ENCODE data around the gene KDM7A. TPM values are rescaled to one million over a fixed set of nuclear protein-coding genes. Genes with fewer than 3 reads are reported as not detected.
A peak's percentile ranks its signal among the peaks of the same experiment; 100 is the strongest.

KDM7A gene
- total RNA-seq, 1 donor from 2014 or later, result 28.1 TPM

DNA sequence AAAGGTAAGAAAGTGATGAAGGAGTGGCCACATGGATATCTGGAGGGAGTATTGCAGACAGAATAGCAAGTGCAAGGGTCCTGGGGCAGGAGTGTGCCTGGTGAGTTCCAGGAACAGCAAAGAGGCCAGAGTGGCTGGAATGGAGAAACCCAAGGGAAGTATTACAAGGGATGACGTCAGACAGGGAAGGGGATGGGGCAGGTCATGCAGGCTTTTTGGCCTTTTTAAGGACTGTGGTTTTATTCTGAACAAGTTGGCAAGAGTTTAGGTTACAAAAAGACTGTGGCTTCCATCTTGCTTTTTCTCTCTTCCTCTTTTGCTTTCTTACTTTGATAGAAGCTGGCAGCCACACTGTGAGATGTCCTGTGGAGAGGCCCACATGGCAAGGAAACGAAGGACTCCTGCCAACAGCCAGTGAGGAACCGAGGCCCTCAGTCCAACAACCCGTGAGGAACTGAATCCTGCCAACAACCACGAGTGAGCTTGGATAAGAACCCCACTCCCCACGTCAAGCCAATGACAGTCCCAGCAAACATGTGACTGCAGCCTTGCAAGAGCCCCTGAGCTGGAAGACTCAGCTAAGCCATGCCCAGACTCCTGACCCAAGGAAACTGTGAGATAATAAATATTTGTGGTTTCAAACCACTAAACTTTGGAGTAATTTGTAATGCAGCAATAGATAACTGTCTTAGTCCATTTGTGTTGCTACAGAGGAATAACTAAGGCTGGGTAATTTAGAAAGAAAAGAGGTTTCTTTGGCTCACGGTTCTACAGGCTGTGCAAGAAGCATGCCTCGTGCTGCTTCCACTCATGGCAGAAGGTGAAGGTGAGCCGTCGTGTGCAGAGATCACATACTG is 19.8 kb upstream of the KDM7A start:
- no peak for DNase-seq (ENCODE audit: low spot score)
- peaks cover 14% of the 10 kb centered on the region for H3K9me3 Mint-ChIP-seq
- no peak overlapping the region for H3K4me3 Mint-ChIP-seq
- H3K27ac Mint-ChIP-seq, result no peak overlapping the region
- intact Hi-C loops (cut with micrococcal nuclease), result no loop called here
- peaks cover 2% of the 10 kb centered on the region for H3K27me3 Mint-ChIP-seq (ENCODE audit: insufficient read depth)
- peaks cover 8% of the 10 kb centered on the region for H3K36me3 Mint-ChIP-seq (ENCODE audit: low read depth)
- peaks cover 21% of the 10 kb centered on the region for H3K4me1 Mint-ChIP-seq (ENCODE audit: low read depth)

- peaks cover 14% of the 10 kb centered on the region for H3K9me3 Mint-ChIP-seq
- DNase-seq (ENCODE audit: low spot score), result no peak
- intact Hi-C loops (cut with micrococcal nuclease), result no loop called here
- peaks cover 7% of the 10 kb centered on the region for H3K36me3 Mint-ChIP-seq (ENCODE audit: low read depth)
- peaks cover 5% of the 10 kb centered on the region for H3K27me3 Mint-ChIP-seq (ENCODE audit: insufficient read depth)
- peaks cover 21% of the 10 kb centered on the region for H3K4me1 Mint-ChIP-seq (ENCODE audit: low read depth)
- H3K4me3 Mint-ChIP-seq, result no peak overlapping the region
- H3K27ac Mint-ChIP-seq, result no peak overlapping the region
Measured at GRCh38 chr7:140195859-140196258, 19.1 kb upstream of the KDM7A start.

DNA sequence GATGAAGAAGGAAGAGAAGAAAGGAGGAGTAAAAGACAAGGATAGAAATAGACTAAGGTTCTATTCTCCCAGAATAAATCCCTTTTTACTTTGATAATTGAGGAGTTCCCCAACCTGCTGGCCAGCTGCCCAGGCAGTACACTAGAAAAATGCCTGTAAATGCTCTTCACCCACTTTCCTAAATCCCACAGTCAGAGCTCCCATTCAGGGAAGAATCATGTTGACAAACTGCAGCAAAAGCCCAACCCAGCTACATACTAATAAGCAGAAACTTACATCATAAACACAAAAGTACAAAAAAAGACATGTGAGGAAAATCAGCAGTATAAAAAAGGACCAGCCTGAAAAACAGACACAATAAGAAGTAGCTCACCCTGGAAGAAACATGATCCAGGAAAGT is 15.8 kb upstream of the KDM7A start:
- Mint-ChIP-seq H3K4me1 (ENCODE audit: low read depth) (peaks cover 21% of the 10 kb centered on the region), H3K27ac (no peak overlapping the region), H3K9me3 (peaks cover 13% of the 10 kb centered on the region), H3K36me3 (ENCODE audit: low read depth) (peaks cover 7% of the 10 kb centered on the region), H3K27me3 (ENCODE audit: insufficient read depth) (peaks cover 8% of the 10 kb centered on the region), H3K4me3 (no peak overlapping the region)
- intact Hi-C loops (cut with micrococcal nuclease), result no loop called here
- no peak for DNase-seq (ENCODE audit: low spot score)

DNA sequence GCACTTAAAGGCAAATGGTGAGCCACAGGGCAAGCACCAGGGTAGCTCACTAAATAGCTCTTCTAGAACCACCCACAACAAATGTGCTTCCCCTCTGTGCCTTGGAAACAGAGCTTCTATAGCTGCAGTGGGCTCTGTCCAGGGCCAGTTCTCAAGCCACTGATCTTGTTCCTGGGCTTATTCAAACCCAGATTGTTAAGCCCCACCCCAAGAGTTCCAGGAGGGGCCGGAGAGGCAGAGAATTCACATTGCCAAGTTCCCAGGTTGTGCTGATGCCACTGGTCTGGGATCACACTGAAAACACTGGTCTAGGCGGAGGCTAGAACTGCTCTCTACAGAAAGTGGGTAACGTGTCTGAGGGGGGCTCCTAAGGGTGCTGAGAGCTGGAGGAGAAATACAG is 15.4 kb upstream of the KDM7A start:
- peaks cover 10% of the 10 kb centered on the region for H3K9me3 Mint-ChIP-seq
- no peak for DNase-seq (ENCODE audit: low spot score)
- H3K27me3 Mint-ChIP-seq (ENCODE audit: insufficient read depth), result peaks cover 8% of the 10 kb centered on the region
- H3K4me1 Mint-ChIP-seq (ENCODE audit: low read depth), result peaks cover 21% of the 10 kb centered on the region
- H3K4me3 Mint-ChIP-seq, result no peak overlapping the region
- intact Hi-C loops (cut with micrococcal nuclease), result no loop called here
- H3K27ac Mint-ChIP-seq, result no peak overlapping the region
- H3K36me3 Mint-ChIP-seq (ENCODE audit: low read depth), result peaks cover 7% of the 10 kb centered on the region

- no peak for DNase-seq (ENCODE audit: low spot score)
- peaks cover 14% of the 10 kb centered on the region for H3K4me1 Mint-ChIP-seq (ENCODE audit: low read depth)
- intact Hi-C loops (cut with micrococcal nuclease), result no loop called here
Measured at GRCh38 chr7:140190588-140190987, 13.8 kb upstream of the KDM7A start.

DNA sequence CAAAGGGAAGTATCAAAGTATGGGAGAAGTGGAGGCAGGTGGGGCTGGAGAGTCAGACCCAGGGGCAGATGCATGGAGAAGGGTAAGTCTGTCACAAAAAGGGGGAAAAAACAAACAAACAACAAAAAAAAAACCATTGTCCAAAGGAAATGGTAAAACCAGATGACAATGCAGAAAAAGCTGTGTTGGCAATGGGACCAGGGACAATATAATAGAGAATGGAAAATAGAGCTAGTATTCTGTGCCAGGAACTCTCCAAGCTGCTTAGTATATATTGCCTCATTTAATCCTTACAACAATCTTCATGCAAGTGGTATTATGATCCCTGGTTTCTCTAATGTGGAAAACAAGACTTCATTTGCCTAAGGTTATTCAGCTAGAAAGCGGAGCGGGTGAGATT is 13.1 kb upstream of the KDM7A start:
- no peaks in the 10 kb centered on the region for H3K36me3 Mint-ChIP-seq (ENCODE audit: low read depth)
- intact Hi-C loops (cut with micrococcal nuclease), result no loop called here
- peaks cover 16% of the 10 kb centered on the region for H3K27me3 Mint-ChIP-seq (ENCODE audit: insufficient read depth)
- H3K9me3 Mint-ChIP-seq, result no peaks in the 10 kb centered on the region
- H3K27ac Mint-ChIP-seq, result no peak overlapping the region
- DNase-seq (ENCODE audit: low spot score), result no peak
- H3K4me1 Mint-ChIP-seq (ENCODE audit: low read depth), result peaks cover 11% of the 10 kb centered on the region
- H3K4me3 Mint-ChIP-seq, result no peak overlapping the region

More at GRCh38 chr7:140190588-140190987, 13.8 kb upstream of the KDM7A start:
- Mint-ChIP-seq H3K36me3 (ENCODE audit: low read depth) (peaks cover 2% of the 10 kb centered on the region), H3K27ac (no peak overlapping the region), H3K27me3 (ENCODE audit: insufficient read depth) (peaks cover 13% of the 10 kb centered on the region), H3K9me3 (no peaks in the 10 kb centered on the region), H3K4me3 (no peak overlapping the region)

- Mint-ChIP-seq H3K9me3 (peaks cover 8% of the 10 kb centered on the region), H3K27me3 (ENCODE audit: insufficient read depth) (peaks cover 45% of the 10 kb centered on the region), H3K4me3 (no peak overlapping the region), H3K36me3 (ENCODE audit: low read depth) (peaks cover 6% of the 10 kb centered on the region), H3K4me1 (ENCODE audit: low read depth) (peaks cover 13% of the 10 kb centered on the region), H3K27ac (no peak overlapping the region)
- DNase-seq (ENCODE audit: low spot score), result no peak
- intact Hi-C loops (cut with micrococcal nuclease), result no loop called here
Measured at GRCh38 chr7:140182917-140183316, 6.1 kb upstream of the KDM7A start.

DNA sequence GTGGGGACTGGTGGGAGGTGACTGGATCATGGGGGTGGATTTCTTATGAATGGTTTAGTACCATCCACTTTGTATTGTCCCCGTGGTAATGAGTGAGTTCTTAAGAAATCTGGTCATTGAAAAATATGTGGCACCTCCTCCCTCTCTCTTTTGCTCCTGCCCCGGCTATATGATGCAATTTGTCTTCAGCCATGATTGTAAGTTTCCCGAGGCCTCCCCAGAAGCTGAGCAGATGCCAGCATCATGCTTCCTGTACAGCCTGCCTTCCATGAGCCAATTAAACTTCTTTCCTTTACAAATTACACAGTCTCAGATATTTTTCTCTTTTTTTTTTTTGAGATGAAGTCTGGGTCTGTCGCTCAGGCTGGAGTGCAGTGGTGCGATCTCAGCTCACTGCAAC is 2.6 kb upstream of the KDM7A start:
- Mint-ChIP-seq H3K4me3 (peak overlapping the region; percentile 8), H3K27me3 (ENCODE audit: insufficient read depth) (peaks cover 37% of the 10 kb centered on the region), H3K36me3 (ENCODE audit: low read depth) (peaks cover 12% of the 10 kb centered on the region), H3K9me3 (peaks cover 8% of the 10 kb centered on the region), H3K4me1 (ENCODE audit: low read depth) (peaks cover 31% of the 10 kb centered on the region), H3K27ac (peak overlapping the region; percentile 43)
- intact Hi-C loops (cut with micrococcal nuclease), result loop anchor here (5.0 kb wide), 3 partner anchors 402 to 837 kb away; partner anchors contain the start of genes FMC1, HIPK2 and LUC7L2
- no peak for DNase-seq (ENCODE audit: low spot score)

DNA sequence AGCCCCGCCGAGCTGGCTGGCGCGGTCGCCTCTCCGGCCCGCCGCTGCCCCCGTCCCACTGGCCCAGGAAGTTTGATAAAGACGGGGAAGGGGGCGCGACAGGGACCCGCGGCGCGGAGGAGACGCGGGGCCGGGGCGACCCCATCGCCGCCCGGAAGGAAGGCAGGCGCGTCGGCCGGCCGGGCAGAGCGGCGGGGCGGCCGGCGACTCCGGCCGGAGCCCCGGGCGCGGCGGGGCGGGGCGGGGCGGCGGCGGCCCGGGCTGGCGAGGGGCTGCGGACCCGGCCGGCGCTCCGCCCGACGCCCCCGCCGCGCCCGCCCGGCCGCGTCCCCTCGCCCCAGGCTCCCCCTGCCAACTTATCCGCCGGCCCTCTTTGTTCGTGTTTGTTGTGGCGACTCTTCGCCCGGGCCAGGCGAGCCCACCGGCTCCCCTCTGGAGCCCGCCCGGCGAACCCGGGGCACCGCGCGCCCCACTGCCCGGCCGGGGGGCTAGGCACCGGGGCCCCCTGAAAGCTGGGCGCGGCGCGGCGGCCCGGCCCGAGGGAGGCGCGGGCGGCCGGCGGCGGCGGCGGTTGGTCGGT is 571 bp downstream of the KDM7A start:
- peaks cover 23% of the 10 kb centered on the region for H3K36me3 Mint-ChIP-seq (ENCODE audit: low read depth)
- intact Hi-C loops (cut with micrococcal nuclease), result loop anchor here (5.0 kb wide), 3 partner anchors 399 to 834 kb away; partner anchors contain the start of genes FMC1, HIPK2 and LUC7L2
- no peak for DNase-seq (ENCODE audit: low spot score)

DNA sequence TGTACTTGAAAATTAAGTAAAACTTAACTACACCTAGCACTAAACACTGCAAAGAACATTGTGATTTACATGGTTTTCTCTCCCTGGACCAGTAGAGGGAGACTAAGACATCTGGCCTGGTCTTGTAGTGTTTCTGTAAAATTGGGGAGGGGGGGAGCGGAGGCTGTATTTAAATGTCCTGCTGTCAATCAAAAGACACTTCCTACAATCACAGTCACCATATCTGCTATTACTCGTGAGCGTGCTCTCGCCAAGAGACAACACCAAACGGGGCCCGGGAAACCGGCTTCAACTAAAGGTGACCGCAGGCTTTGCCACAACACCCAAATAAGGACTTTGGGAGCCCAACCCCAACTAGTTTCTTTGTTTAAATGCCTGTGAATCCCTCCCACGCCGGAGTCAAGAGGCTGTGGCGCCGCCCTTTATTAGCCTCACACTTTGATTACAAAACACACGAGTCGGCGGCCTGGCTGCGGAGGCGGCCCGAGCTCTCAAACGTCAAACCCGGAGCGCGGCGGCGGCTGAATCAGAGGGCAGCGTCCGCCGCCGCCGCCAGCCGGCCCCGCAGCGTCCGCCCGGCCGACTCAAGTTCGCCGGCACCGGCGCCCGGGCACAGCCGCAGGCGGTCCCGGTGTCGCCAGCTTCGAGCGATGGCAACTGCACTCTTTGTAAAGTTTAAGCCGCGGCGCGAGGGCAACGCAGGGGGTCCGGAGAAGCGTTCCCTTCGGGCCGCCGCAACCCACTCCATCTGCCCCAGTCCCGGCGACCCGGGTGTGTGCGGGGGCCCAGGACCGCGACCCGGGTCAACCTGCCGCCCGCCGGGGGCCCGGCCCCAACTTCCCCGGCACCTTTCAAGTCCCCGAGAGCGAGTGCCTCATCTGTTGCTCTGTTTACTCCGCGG is 1.3 kb downstream of the KDM7A start:
- intact Hi-C loops (cut with micrococcal nuclease), result loop anchor here (1.0 to 5.0 kb wide), 17 partner anchors 15 to 833 kb away; partner anchors contain the start of genes FMC1, HIPK2, LUC7L2 and MKRN1
- H3K9me3 Mint-ChIP-seq, result peaks cover 8% of the 10 kb centered on the region
- H3K27me3 Mint-ChIP-seq (ENCODE audit: insufficient read depth), result peaks cover 6% of the 10 kb centered on the region
- peaks cover 28% of the 10 kb centered on the region for H3K36me3 Mint-ChIP-seq (ENCODE audit: low read depth)
- peak overlapping the region; percentile 69 for H3K27ac Mint-ChIP-seq
- H3K4me3 Mint-ChIP-seq, result peak overlapping the region; percentile 83
- H3K4me1 Mint-ChIP-seq (ENCODE audit: low read depth), result peaks cover 56% of the 10 kb centered on the region
- DNase-seq (ENCODE audit: low spot score), result peak; percentile 88

More for the DNA sequence above, 571 bp downstream of the KDM7A start:
- Mint-ChIP-seq H3K9me3 (peaks cover 8% of the 10 kb centered on the region), H3K27me3 (ENCODE audit: insufficient read depth) (peaks cover 10% of the 10 kb centered on the region), H3K27ac (peak overlapping the region; percentile 69), H3K4me3 (peak overlapping the region; percentile 83), H3K4me1 (ENCODE audit: low read depth) (peaks cover 49% of the 10 kb centered on the region)

DNA sequence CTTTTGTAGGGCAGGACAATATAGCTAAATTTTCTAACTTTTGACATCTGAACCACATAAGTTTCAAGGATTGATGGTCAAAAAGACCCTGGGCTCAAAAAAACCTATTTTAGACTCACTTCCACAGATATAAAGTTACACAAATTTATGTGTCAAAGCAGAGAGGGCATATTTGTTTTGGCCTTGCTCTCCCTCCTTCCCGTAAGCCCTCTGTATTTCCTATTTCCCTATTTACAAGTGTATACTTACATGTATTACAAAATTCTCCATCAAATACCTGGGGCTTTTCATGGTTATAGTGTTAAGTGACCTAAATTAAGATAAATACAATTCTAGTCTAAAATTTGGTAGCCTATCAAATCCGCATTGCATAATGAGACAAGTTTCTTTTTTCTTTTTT is 2.6 kb downstream of the KDM7A start:
- H3K36me3 Mint-ChIP-seq (ENCODE audit: low read depth), result peaks cover 25% of the 10 kb centered on the region
- DNase-seq (ENCODE audit: low spot score), result no peak
- intact Hi-C loops (cut with micrococcal nuclease), result loop anchor here (2.0 kb wide), 2 partner anchors 13 to 47 kb away; no protein-coding TSS in a partner anchor
- H3K9me3 Mint-ChIP-seq, result peaks cover 5% of the 10 kb centered on the region
- H3K4me1 Mint-ChIP-seq (ENCODE audit: low read depth), result peaks cover 64% of the 10 kb centered on the region
- peaks cover 5% of the 10 kb centered on the region for H3K27me3 Mint-ChIP-seq (ENCODE audit: insufficient read depth)
- H3K27ac Mint-ChIP-seq, result no peak overlapping the region
- no peak overlapping the region for H3K4me3 Mint-ChIP-seq

DNA sequence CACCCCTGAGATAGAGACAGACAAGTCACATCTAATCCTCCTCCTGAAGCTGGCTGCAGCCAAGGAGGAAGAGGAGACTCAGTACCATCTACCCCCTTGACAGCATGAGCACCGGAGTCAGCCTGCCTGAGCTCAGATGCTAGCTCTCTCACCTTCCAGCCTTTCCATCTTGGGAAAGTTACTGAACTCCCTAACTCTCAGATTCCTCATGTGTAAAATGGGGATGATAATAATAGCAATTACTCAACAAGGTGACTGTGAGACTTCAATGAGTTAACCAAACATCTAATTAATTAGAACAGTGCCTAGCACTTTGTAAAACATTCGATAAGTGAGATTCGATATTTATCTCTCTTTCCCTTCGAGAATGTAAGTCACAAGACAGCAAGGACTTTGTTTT is 6.4 kb downstream of the KDM7A start:
- H3K4me3 Mint-ChIP-seq, result no peak overlapping the region
- no peak overlapping the region for H3K27ac Mint-ChIP-seq
- no peaks in the 10 kb centered on the region for H3K9me3 Mint-ChIP-seq
- peaks cover 16% of the 10 kb centered on the region for H3K36me3 Mint-ChIP-seq (ENCODE audit: low read depth)
- intact Hi-C loops (cut with micrococcal nuclease), result no loop called here
- H3K4me1 Mint-ChIP-seq (ENCODE audit: low read depth), result peaks cover 78% of the 10 kb centered on the region
- H3K27me3 Mint-ChIP-seq (ENCODE audit: insufficient read depth), result no peaks in the 10 kb centered on the region
- no peak for DNase-seq (ENCODE audit: low spot score)

Data from activated T-helper 1 cell treated with anti-CD3 and anti-CD28 coated beads, Interleukin-12 subunit alpha, Interleukin-12 subunit beta, Interleukin-2, Interleukin-4 antibody, amounts not matched to agents 30 ng/mL and 10 ng/mL and 1 ng/mL, durations not matched to agents 14 hours and 24 hours and 36 hours (primary cell).